H9 (cell line): ENCODE measurements around the gene DPH2. TPM values are rescaled to one million over a fixed set of nuclear protein-coding genes. Genes with fewer than 3 reads are reported as not detected.

Source experiments
- DNase-seq: peaks from one replicate; pipeline ENCODE4 v3.0.0-alpha.2; 2017
- H2AFZ ChIP-seq: one replicate; pipeline ENCODE4 v1.6.1; 2013; ENCODE audit warnings: mild to moderate bottlenecking, low read length, control low read depth, moderate library complexity
- H2AK5ac ChIP-seq: 2 replicates; pipeline ENCODE4 v1.6.1; 2013; ENCODE audit warnings: low read length, control low read depth, mixed read lengths; ENCODE audit not compliant: insufficient read length
- H2BK120ac ChIP-seq: one replicate; pipeline ENCODE4 v1.6.1; 2013; ENCODE audit warnings: low read depth, mild to moderate bottlenecking, low read length, control low read depth, inconsistent platforms; ENCODE audit not compliant: poor library complexity, severe bottlenecking
- H2BK12ac ChIP-seq: 2 replicates; pipeline ENCODE4 v1.6.1; 2013; ENCODE audit warnings: low read length, control low read depth, mixed read lengths, low read depth; ENCODE audit not compliant: insufficient read length
- H2BK15ac ChIP-seq: 2 replicates; pipeline ENCODE4 v1.6.1; 2013; ENCODE audit warnings: low read depth, low read length, control low read depth
- H2BK20ac ChIP-seq: one replicate; pipeline ENCODE4 v1.6.1; 2013; ENCODE audit warnings: low read depth, mild to moderate bottlenecking, low read length, control low read depth, inconsistent platforms; ENCODE audit not compliant: poor library complexity, severe bottlenecking
- H2BK5ac ChIP-seq: 2 replicates; pipeline ENCODE4 v1.6.1; 2013; ENCODE audit warnings: low read length, control low read depth, mixed read lengths; ENCODE audit not compliant: insufficient read length
- H3K14ac ChIP-seq: 2 replicates; pipeline ENCODE4 v1.6.1; 2013; ENCODE audit warnings: low read length, control low read depth; ENCODE audit not compliant: insufficient read depth
- H3K18ac ChIP-seq: 2 replicates; pipeline ENCODE4 v1.6.1; 2013; ENCODE audit warnings: low read depth, mild to moderate bottlenecking, mixed read lengths, low read length, control low read depth; ENCODE audit not compliant: insufficient read length
- H3K23ac ChIP-seq: 2 replicates; pipeline ENCODE4 v1.6.1; 2013; ENCODE audit warnings: low read length, control low read depth, mixed read lengths, low read depth; ENCODE audit not compliant: insufficient read length
- H3K23me2 ChIP-seq: 2 replicates; pipeline ENCODE4 v1.6.1; 2013; ENCODE audit warnings: low read depth, mild to moderate bottlenecking, mixed read lengths, low read length, control low read depth; ENCODE audit not compliant: insufficient read length, poor library complexity, severe bottlenecking
- H3K27ac ChIP-seq: 2 replicates; pipeline ENCODE4 v1.5.1; 2013; ENCODE audit warnings: low read length, control low read depth, mixed read lengths, low read depth; ENCODE audit not compliant: insufficient read length
- H3K27me3 ChIP-seq: 2 replicates; pipeline ENCODE4 v1.6.1; 2013; ENCODE audit warnings: low read length, control low read depth, inconsistent platforms; ENCODE audit not compliant: insufficient read depth
- H3K4ac ChIP-seq: 2 replicates; pipeline ENCODE4 v1.6.1; 2013; ENCODE audit warnings: low read depth, mild to moderate bottlenecking, control low read depth, inconsistent platforms, low read length, moderate library complexity
- H3K4me1 ChIP-seq: 2 replicates; pipeline ENCODE4 v1.6.1; 2013; ENCODE audit warnings: low read length, control low read depth, inconsistent platforms; ENCODE audit not compliant: insufficient read depth
- H3K4me2 ChIP-seq: 2 replicates; pipeline ENCODE4 v1.6.1; 2013; ENCODE audit warnings: low read length, control low read depth, mixed read lengths; ENCODE audit not compliant: insufficient read length, insufficient read depth
- H3K56ac ChIP-seq: 2 replicates; pipeline ENCODE4 v1.6.1; 2013; ENCODE audit warnings: low read depth, mild to moderate bottlenecking, mixed read lengths, low read length, control low read depth; ENCODE audit not compliant: insufficient read length
- H3K79me1 ChIP-seq: 2 replicates; pipeline ENCODE4 v1.6.1; 2013; ENCODE audit warnings: low read depth, mild to moderate bottlenecking, moderate library complexity, low read length, control low read depth, inconsistent platforms; ENCODE audit not compliant: insufficient read depth, poor library complexity, severe bottlenecking
- H3K79me2 ChIP-seq: 2 replicates; pipeline ENCODE4 v1.6.1; 2013; ENCODE audit warnings: low read length, control low read depth, inconsistent platforms; ENCODE audit not compliant: insufficient read depth
- H3K9ac ChIP-seq: 2 replicates; pipeline ENCODE4 v1.6.1; 2013; ENCODE audit warnings: low read length, control low read depth, mixed read lengths; ENCODE audit not compliant: insufficient read length; ENCODE audit errors: extremely low read depth
- H3K9me3 ChIP-seq: one replicate; pipeline ENCODE4 v1.6.1; 2013; ENCODE audit warnings: low read depth, low read length, inconsistent platforms; ENCODE audit not compliant: control insufficient read depth
- H3T11ph ChIP-seq: one replicate; pipeline ENCODE4 v1.6.1; 2013; ENCODE audit warnings: mild to moderate bottlenecking, low read length, control low read depth, inconsistent platforms
- H4K20me1 ChIP-seq: one replicate; pipeline ENCODE4 v1.6.1; 2013; ENCODE audit not compliant: control insufficient read depth, insufficient read length, insufficient read depth
- H4K5ac ChIP-seq: 2 replicates; pipeline ENCODE4 v1.6.1; 2013; ENCODE audit warnings: low read depth, mild to moderate bottlenecking, mixed read lengths, low read length, control low read depth; ENCODE audit not compliant: insufficient read length
- H4K8ac ChIP-seq: replicated peaks from 2 replicates; pipeline ENCODE4 v1.6.1; 2013; ENCODE audit warnings: low read length, control low read depth, mixed read lengths, low read depth; ENCODE audit not compliant: insufficient read length
- H4K91ac ChIP-seq: 2 replicates; pipeline ENCODE4 v1.6.1; 2013; ENCODE audit warnings: low read depth, mild to moderate bottlenecking, moderate library complexity, mixed read lengths, low read length, control low read depth; ENCODE audit not compliant: insufficient read length
- H3K27ac Mint-ChIP-seq, 3 experiments: 2 replicates in 2 of 3; 3 replicates in 1 of 3; pipeline ENCODE4 v1.8.0; 2020 to 2021; ENCODE audit warnings: mixed read lengths in 3 of 3, mild to moderate bottlenecking in 1 of 3, moderate library complexity in 1 of 3
- H3K27me3 Mint-ChIP-seq: 2 replicates; pipeline ENCODE4 v1.8.0; 2021; ENCODE audit warnings: low read depth, mild to moderate bottlenecking, moderate library complexity, mixed read lengths
- H3K36me3 Mint-ChIP-seq, 3 experiments: 2 replicates in 2 of 3; 3 replicates in 1 of 3; pipeline ENCODE4 v1.8.0; 2020 to 2021; ENCODE audit warnings: low read depth in 3 of 3, mixed read lengths in 3 of 3; ENCODE audit not compliant: insufficient read depth in 1 of 3
- H3K4me1 Mint-ChIP-seq, 2 experiments: 2 replicates each; pipeline ENCODE4 v1.8.0; 2020; ENCODE audit warnings: mixed read lengths in 2 of 2
- H3K4me3 Mint-ChIP-seq, 2 experiments: 2 replicates in 1 of 2; 3 replicates in 1 of 2; pipeline ENCODE4 v1.8.0; 2020 to 2021; ENCODE audit warnings: mild to moderate bottlenecking in 2 of 2, mixed read lengths in 2 of 2, moderate library complexity in 1 of 2
- H3K9me3 Mint-ChIP-seq, 2 experiments: 2 replicates in 1 of 2; 3 replicates in 1 of 2; pipeline ENCODE4 v1.8.0; 2020; ENCODE audit warnings: mild to moderate bottlenecking in 2 of 2, mixed read lengths in 2 of 2, moderate library complexity in 1 of 2
- CTCF ChIP-seq: fragments of 200-600 bp; sonication (generic); conservative IDR thresholded peaks from 3 replicates; pipeline ENCODE4 v1.8.0; 2021; ENCODE audit warnings: antibody characterized with exemption, mild to moderate bottlenecking
- WGBS: extraction: QIAGEN DNeasy Blood & Tissue Kit; methylation state at CpG from one replicate; pipeline ENCODE4 v1.1.7; 2013; ENCODE audit warnings: missing lambda C conversion rate, low lambda C conversion rate, mixed read lengths; ENCODE audit not compliant: insufficient read length; ENCODE audit errors: extremely low coverage; 5-methylcytosine and 5-hydroxymethylcytosine counted together
- total RNA-seq: library from RNA; stranded (reverse); gene quantifications from 2 replicates; pipeline ENCODE4 v1.2.1, GENCODE V29; 2021

DPH2 gene
- total RNA-seq, 1 experiment from 2014 or later = 74.4 TPM

GRCh38 chr1:43999455-43999854, 29.6 kb downstream of the DPH2 start:
- no peaks in the 10 kb centered on the region for H4K20me1 ChIP-seq
- no peaks in the 10 kb centered on the region for H3K4me1 ChIP-seq
- H3K79me2 ChIP-seq = no peaks in the 10 kb centered on the region
- H3K27me3 Mint-ChIP-seq = no peaks in the 10 kb centered on the region; the same call in 1 of the 2 replicates
- no peak overlapping the region for H3K56ac ChIP-seq
- H3K27ac Mint-ChIP-seq = no peak overlapping the region
- no peak overlapping the region for H4K5ac ChIP-seq
- H2BK20ac ChIP-seq = no peak overlapping the region
- H3K9me3 ChIP-seq = no peaks in the 10 kb centered on the region
- no peak overlapping the region for H3K23ac ChIP-seq
- no peak for DNase-seq
- no peak overlapping the region for H3K4me2 ChIP-seq
- no peak overlapping the region for H3K4ac ChIP-seq
- peaks cover 4 to 10% of the 10 kb centered on the region in 2 experiments; a peak in 3 of 4 replicates for H3K4me1 Mint-ChIP-seq
- no peaks in the 10 kb centered on the region for H3K9me3 Mint-ChIP-seq
- no peaks in the 10 kb centered on the region for H3K23me2 ChIP-seq
- no peak overlapping the region for H2BK12ac ChIP-seq
- H2BK120ac ChIP-seq = no peak overlapping the region
- no peak overlapping the region for H3T11ph ChIP-seq
- no peak overlapping the region for H4K91ac ChIP-seq
- no peak overlapping the region for H3K18ac ChIP-seq
- H3K27ac ChIP-seq = no peak overlapping the region
- peaks cover 10 to 40% (median 24%) of the 10 kb centered on the region in 3 experiments for H3K36me3 Mint-ChIP-seq
- H3K14ac ChIP-seq = no peak overlapping the region
- WGBS = no CpG with 5 or more reads among the region's 8 CpGs
- no peak for TF ChIP-seq CTCF
- H3K4me3 Mint-ChIP-seq = no peak overlapping the region
- no peak overlapping the region for H2BK5ac ChIP-seq
- H2BK15ac ChIP-seq = no peak overlapping the region
- H2AFZ ChIP-seq = no peak overlapping the region
- no peaks in the 10 kb centered on the region for H3K27me3 ChIP-seq
- H3K79me1 ChIP-seq = no peaks in the 10 kb centered on the region
- no peak overlapping the region for H2AK5ac ChIP-seq
- H4K8ac ChIP-seq = no peak overlapping the region
- H3K9ac ChIP-seq = no peak overlapping the region
